Smooth muscle cell (in vitro differentiated cells): Measurements from ENCODE around the gene RPTOR. TPM values are rescaled to one million over a fixed set of nuclear protein-coding genes. Genes with fewer than 3 reads are reported as not detected.

ENCODE experiments used
- DNase-seq: peaks from one replicate; lab custom pipeline; 2025; ENCODE audit not compliant: unreplicated experiment; lab: John Stamatoyannopoulos, UW
- H2AFZ ChIP-seq: fragments of 200-600 bp; sonication (generic); 2 replicates; pipeline ENCODE4 v1.6.0; 2016; ENCODE audit warnings: antibody characterized with exemption, low read depth, mild to moderate bottlenecking
- H3F3A ChIP-seq: fragments of 200-600 bp; sonication (generic); 2 replicates; pipeline ENCODE4 v1.6.0; 2017; ENCODE audit warnings: antibody characterized with exemption, low read depth
- H3K27ac ChIP-seq: fragments of 200-600 bp; sonication (generic); 2 replicates; pipeline ENCODE4 v1.5.1; 2016; ENCODE audit warnings: low read depth, mild to moderate bottlenecking
- H3K27me3 ChIP-seq: fragments of 200-600 bp; sonication (generic); 2 replicates; pipeline ENCODE4 v1.6.1; 2016; ENCODE audit warnings: low read depth, mild to moderate bottlenecking
- H3K36me3 ChIP-seq: fragments of 200-600 bp; sonication (generic); 2 replicates; pipeline ENCODE4 v1.5.1; 2016; ENCODE audit warnings: low read depth
- H3K4me1 ChIP-seq: fragments of 200-600 bp; sonication (generic); 2 replicates; pipeline ENCODE4 v1.5.1; 2016; ENCODE audit warnings: low read depth
- H3K4me2 ChIP-seq: fragments of 200-600 bp; sonication (generic); 2 replicates; pipeline ENCODE4 v1.6.0; 2016; ENCODE audit warnings: mild to moderate bottlenecking
- H3K4me3 ChIP-seq: fragments of 200-600 bp; sonication (generic); 2 replicates; pipeline ENCODE4 v1.5.1; 2016; ENCODE audit warnings: mild to moderate bottlenecking
- H3K79me2 ChIP-seq: fragments of 200-600 bp; sonication (generic); 2 replicates; pipeline ENCODE4 v1.6.0; 2016; ENCODE audit warnings: low read depth, mild to moderate bottlenecking
- H3K9ac ChIP-seq: fragments of 200-600 bp; sonication (generic); 2 replicates; pipeline ENCODE4 v1.6.0; 2016; ENCODE audit warnings: low read depth
- H3K9me3 ChIP-seq: fragments of 200-600 bp; sonication (generic); replicated peaks from 2 replicates; pipeline ENCODE4 v1.5.1; 2016; ENCODE audit warnings: low read depth
- H4K20me1 ChIP-seq: fragments of 200-600 bp; sonication (generic); 2 replicates; pipeline ENCODE4 v1.6.0; 2016; ENCODE audit warnings: low read depth
- CTCF ChIP-seq: fragments of 200-600 bp; sonication (generic); IDR thresholded peaks from 2 replicates; pipeline ENCODE4 v1.5.1; 2017; ENCODE audit warnings: borderline replicate concordance, mild to moderate bottlenecking, antibody characterized with exemption; ENCODE audit not compliant: insufficient read depth, poor library complexity, severe bottlenecking
- WGBS: methylation state at CpG from one replicate; pipeline ENCODE4 v1.1.7; 2016; ENCODE audit warnings: low lambda C conversion rate; 5-methylcytosine and 5-hydroxymethylcytosine counted together
- polyA plus RNA-seq: library from polyadenylated mRNA; unstranded; fragments of >200 nt; fragmentation: Nextera tagmentation; extraction: Ambion mirVana; gene quantifications from 2 replicates; pipeline ENCODE4 v1.2.1, GENCODE V29; 2016
- total RNA-seq: library from RNA; depleted of rRNA; stranded (reverse); fragments of >200 nt; gene quantifications from 2 replicates; pipeline ENCODE4 v1.2.3, GENCODE V29; 2014

The RPTOR gene
- total and polyA plus RNA-seq, 2 experiments from 2014 or later, result 10.6 to 12.2 TPM

- Histone ChIP-seq H2AFZ (no peak overlapping the region), H3K9ac (peak overlapping the region; percentile 38), H3K27ac (peak overlapping the region; percentile 92), H3K9me3 (no peaks in the 10 kb centered on the region), H3K79me2 (no peaks in the 10 kb centered on the region), H3K4me3 (no peak overlapping the region), H3K4me1 (peaks cover under 1% of the 10 kb centered on the region), H3K36me3 (no peaks in the 10 kb centered on the region), H3K27me3 (no peaks in the 10 kb centered on the region), H3F3A (peaks cover 6% of the 10 kb centered on the region), H3K4me2 (peak overlapping the region; percentile 70), H4K20me1 (no peaks in the 10 kb centered on the region)
- 91% methylated on average over 36 of the region's 36 CpGs for WGBS
- no peak for TF ChIP-seq CTCF
- no peak for DNase-seq
These were observed 277.5 kb downstream of the RPTOR start for GRCh38 chr17:80822021-80822699.

- Histone ChIP-seq H3K9ac (peak overlapping the region; percentile 44), H3K9me3 (no peaks in the 10 kb centered on the region), H3K4me1 (peaks cover 8% of the 10 kb centered on the region), H2AFZ (no peak overlapping the region), H3K4me3 (no peak overlapping the region), H3K79me2 (no peaks in the 10 kb centered on the region), H3F3A (peaks cover 11% of the 10 kb centered on the region), H4K20me1 (no peaks in the 10 kb centered on the region), H3K27ac (peak overlapping the region; percentile 92), H3K36me3 (no peaks in the 10 kb centered on the region), H3K4me2 (peak overlapping the region; percentile 70), H3K27me3 (no peaks in the 10 kb centered on the region)
- peak; percentile 51 for DNase-seq
- no peak for TF ChIP-seq CTCF
- 28% methylated on average over 20 of the region's 20 CpGs for WGBS
These were observed 278.2 kb downstream of the RPTOR start for GRCh38 chr17:80822700-80823410.

- no peak overlapping the region for H3K9ac ChIP-seq
These were observed 280.2 kb downstream of the RPTOR start for GRCh38 chr17:80824549-80825470.

More at GRCh38 chr17:80824549-80825470, 280.2 kb downstream of the RPTOR start:
- Histone ChIP-seq H2AFZ (no peak overlapping the region), H3K4me2 (no peak overlapping the region), H3F3A (peaks cover 11% of the 10 kb centered on the region), H3K9me3 (no peaks in the 10 kb centered on the region), H3K27me3 (no peaks in the 10 kb centered on the region), H3K36me3 (no peaks in the 10 kb centered on the region), H3K27ac (peak overlapping the region; percentile 92), H4K20me1 (no peaks in the 10 kb centered on the region), H3K4me3 (no peak overlapping the region), H3K4me1 (peaks cover 19% of the 10 kb centered on the region), H3K79me2 (no peaks in the 10 kb centered on the region)
- WGBS, result over 99% methylated on average over 36 of the region's 36 CpGs
- DNase-seq, result no peak
- no peak for TF ChIP-seq CTCF
